SW 1271 (cell line): ENCODE results near the gene SIVA1.

Experiments used
- DNase-seq, 2 experiments: peaks; one replicate each; lab custom pipeline; 2025; lab: John Stamatoyannopoulos, UW

Gene SIVA1, protein sequence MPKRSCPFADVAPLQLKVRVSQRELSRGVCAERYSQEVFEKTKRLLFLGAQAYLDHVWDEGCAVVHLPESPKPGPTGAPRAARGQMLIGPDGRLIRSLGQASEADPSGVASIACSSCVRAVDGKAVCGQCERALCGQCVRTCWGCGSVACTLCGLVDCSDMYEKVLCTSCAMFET

DNA sequence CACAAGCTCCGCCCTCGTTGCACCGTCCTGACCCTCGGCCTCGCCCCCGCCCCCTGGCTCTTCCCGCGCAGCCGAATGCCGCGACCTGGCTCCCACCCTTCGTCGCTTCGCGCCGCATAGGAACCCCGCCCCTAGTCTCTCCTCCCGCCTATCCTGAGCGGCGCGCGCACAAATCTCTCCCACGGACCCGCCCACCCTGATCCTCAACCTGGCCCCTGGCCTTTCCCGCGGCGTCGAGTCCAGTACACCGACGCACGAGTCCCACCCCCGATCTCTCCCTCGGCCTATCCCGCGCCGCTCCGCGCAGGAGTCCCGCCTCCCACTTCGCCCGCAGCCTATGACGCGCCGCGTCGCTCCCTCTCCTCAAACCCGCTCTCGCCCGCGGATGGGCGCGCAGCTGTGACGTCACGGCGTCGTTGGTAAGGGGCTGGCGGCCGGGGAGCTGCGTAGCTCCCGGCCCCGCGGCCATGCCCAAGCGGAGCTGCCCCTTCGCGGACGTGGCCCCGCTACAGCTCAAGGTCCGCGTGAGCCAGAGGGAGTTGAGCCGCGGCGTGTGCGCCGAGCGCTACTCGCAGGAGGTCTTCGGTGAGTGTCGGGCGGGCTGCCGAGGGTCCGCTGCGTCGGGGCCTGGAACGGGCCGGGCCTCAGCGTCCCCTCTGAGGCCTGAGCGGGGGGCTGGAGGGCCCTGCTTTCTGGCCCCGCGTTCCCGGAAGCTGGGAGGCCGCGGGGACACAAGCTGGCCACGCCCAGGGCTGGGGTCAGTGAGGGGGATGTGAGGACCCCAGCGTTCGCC, at the start of gene SIVA1:
SIVA1 (plus strand) TSS at position 413 of the 793 bp plus-strand sequence; CDS start at position 468, 55 bp downstream.
- peak; percentile 97 to 99 for DNase-seq

DNA sequence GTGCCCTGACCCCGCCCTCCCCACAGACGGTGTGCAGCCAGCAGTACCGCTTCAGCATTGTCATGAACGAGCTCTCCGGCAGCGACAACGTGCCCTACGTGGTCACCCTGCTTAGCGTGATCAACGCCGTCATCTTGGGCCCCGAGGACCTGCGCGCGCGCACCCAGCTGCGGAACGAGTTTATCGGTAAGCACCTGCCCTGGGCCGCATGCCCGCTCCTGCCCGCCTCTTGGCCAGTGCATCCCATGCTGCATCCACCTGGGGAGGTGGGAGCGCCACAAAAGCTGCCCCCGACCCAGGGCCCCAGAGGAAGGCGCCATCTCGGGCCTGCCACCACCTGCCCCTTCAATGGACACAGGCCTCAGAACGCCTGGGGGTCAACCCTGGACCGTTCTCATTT, 49.7 kb upstream of the SIVA1 start:
- no peak for DNase-seq

DNA sequence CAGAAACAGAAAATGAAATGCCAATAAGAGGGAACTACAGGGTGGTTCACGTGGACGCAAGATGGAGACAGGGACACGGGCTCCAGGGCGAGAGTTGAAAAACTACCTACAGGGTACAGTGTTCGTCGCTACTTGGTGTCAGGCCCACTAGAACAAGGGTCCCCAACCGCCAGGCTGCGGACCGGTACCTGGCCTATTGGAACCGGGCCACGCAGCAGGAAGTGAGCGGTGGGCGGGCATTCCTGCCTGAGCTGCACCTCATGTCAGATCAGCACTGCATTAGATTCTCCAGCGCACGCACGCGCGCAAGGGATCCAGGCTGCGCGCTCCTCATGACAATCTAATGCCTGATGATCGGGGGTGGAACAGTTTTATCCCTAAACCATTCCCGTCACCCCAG, 48.7 kb upstream of the SIVA1 start:
- no peak for DNase-seq

DNA sequence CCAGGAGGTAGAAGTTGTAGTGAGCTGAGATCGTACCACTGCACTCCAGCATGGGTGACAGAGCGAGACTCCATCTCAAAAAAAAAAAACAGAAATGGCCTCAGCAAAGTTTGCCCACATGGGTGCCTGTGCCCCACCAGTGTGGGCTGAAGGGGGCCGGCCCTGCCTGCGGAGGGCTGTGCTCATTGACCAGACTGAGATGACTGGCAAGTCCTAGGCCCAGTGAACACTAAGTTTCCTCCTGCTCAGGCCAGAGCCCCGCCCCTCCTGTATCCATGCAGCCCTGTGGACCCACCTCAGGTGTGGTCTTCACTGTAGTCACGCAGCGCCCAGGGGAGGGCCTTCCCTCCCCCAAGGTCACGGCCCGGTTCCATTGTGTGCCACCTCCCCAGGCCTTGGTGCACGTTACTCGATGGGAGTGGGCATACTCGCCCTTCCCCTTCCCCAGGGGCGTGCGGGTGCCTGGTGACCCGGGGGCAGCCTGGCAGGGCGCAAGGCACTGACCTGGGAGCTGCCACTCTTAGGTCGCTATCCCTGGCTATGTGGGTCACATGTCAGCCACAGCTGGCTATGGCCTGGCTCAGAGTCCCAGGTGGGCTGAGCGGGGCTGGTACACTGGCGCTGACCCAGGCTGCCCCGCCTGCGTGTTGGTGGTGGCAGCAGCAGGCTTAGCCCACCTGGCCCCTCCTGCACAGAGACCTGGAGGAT, 47.5 kb upstream of the SIVA1 start:
- DNase-seq = peak in 1 of 2 experiments; percentile 20

DNA sequence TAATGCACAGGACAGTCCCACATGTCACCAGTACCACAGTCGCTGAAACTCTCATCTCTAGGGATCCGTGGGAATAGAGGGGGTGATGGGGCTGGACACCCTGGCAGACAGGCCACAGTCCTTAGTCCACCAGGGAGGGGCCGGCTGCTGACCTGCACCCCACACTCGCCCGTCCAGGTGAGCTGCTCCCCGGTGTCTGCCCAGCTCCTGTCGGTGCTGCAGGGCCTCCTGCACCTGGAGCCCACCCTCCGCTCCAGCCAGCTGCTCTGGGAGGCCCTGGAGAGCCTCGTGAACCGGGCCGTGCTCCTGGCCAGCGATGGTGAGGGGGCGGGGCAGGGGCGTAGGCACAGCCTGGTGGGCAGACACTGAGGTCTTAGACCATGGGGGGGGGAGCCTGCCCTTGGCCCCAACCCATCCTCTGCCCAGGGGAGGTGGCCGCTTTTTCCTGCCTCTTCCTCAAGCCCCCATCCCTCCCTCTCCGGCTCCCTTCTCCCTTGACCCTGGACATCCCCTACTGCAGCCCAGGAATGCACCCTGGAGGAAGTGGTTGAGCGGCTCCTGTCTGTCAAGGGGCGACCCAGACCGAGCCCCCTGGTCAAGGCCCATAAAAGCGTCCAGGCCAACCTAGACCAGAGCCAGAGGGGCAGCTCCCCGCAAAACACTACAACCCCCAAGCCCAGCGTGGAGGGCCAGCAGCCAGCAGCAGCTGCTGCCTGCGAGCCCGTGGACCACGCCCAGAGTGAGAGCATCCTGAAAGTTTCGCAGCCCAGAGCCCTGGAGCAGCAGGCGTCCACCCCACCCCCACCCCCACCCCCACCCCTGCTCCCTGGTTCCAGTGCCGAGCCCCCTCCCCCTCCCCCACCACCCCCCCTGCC, 46.0 kb upstream of the SIVA1 start:
- DNase-seq = peak in 1 of 2 experiments; percentile 18

DNA sequence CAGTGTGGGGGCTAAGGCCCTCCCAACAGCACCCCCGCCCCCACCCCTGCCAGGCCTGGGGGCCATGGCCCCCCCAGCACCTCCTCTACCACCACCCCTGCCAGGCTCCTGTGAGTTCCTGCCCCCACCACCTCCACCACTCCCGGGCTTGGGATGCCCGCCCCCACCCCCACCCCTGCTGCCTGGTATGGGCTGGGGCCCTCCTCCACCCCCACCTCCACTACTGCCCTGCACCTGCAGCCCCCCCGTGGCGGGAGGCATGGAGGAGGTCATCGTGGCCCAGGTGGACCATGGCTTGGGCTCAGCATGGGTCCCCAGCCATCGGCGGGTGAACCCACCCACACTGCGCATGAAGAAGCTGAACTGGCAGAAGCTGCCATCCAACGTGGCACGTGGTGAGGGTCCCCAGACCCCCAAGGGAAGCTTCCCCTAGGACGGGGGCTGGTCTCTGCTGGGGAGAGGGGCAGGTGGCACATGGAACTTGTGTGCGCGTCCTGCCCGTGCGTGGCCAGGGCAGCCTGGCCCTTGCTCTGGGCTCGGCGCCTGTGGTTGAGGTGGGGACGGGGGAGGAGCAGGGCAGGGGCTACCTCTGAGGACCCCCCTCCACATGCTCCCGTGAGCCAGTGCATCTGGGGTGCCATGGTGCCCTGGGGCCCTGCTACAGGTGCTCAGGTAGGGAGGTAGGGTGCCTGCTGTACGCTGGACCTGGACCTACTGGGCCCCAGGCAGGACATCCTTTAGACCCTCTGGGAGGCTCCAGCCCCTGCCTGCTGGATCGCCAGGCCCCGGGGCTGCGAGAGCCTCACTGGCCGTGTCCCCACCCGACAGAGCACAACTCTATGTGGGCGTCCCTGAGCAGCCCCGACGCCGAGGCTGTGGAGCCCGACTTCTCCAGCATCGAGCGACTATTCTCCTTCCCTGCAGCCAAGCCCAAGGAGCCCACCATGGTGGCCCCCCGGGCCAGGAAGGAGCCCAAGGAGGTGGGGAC, 45.0 kb upstream of the SIVA1 start:
- no peak for DNase-seq

DNA sequence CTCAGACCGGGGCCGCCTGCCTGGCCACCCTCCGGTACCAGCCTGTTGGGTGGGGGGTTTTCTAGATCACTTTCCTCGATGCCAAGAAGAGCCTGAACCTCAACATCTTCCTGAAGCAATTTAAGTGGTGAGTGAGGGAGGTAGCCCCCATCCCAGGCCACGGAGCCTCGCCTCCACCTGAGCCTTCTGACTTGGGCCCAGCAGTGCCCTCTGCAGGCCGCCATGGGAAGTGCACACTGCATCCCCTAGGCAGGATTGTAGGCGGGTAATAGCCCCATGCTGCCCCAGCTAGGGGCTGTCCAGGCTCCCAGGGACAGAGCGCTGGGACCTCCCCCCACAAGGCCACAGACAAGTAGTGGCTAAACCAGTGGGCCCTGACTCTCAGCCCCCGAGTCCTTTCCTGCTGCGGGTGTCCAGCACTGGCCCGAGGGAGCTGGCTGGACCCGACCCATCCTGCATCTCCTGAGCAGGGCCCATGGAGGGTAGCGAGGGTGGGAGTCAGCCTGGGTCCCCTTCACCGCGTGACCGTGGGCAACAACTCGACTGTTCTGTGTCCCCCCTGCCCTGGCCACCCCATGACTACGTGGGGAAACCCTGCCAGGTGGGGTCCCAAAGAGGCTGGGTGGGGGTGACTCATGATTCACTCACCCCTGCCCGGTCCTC, 44.2 kb upstream of the SIVA1 start:
- DNase-seq = peak in 1 of 2 experiments; percentile 47

DNA sequence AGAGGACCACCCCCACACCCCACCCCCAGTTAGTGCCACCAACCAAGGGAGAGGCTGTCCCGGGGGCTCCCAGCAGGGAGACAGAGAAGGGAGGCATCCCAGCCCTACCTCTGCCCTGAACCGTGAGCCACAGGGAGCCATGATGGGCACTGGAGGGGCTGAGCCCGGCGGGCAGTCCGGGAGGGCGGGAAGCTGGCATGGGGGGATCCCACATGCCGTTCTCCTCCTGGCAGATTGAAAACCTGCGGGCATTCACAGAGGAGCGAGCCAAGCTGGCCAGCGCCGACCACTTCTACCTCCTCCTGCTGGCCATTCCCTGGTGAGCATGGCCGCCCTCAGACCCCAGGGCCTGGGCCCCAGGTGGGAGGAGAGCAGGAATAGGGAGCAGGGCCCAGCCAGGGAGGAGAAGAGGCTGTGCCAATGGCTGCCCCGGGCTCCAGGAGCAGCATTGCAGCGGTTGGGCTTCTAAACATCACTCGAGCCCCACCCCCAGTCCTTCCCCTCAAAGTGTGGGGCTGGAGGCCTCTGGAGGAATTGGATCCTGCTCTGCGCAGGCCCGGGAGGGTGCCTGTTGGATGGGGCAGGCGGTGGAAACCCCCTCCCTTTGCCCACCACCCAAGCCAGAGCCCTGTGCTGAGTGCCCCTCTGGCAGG, 43.4 kb upstream of the SIVA1 start:
- DNase-seq = no peak

DNA sequence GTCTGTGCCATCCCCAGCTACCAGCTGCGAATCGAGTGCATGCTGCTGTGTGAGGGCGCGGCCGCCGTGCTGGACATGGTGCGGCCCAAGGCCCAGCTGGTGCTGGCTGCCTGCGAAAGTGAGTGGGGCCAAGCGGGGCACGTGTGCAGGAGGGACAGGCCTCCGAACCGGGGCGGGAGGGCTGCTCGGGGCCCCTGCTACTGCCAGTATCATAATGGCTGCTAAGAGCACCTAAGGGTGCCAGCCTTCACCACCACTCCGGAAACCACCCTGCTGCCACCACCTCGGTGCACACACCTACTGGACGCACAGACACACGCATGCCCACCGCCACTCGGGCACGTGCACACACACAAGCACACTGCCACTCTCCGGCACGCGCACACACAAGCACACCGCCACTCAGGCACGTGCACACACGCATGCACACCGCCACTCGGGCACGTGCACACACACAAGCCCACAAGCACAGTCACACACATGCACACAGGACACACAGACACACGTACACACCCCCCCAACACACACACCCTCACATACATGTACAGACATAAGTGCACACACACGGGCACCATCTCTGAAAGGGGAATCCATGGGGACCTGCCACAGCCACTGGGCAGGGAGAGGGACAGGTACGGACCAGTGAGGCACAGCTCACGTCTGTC, 42.7 kb upstream of the SIVA1 start:
- no peak for DNase-seq

DNA sequence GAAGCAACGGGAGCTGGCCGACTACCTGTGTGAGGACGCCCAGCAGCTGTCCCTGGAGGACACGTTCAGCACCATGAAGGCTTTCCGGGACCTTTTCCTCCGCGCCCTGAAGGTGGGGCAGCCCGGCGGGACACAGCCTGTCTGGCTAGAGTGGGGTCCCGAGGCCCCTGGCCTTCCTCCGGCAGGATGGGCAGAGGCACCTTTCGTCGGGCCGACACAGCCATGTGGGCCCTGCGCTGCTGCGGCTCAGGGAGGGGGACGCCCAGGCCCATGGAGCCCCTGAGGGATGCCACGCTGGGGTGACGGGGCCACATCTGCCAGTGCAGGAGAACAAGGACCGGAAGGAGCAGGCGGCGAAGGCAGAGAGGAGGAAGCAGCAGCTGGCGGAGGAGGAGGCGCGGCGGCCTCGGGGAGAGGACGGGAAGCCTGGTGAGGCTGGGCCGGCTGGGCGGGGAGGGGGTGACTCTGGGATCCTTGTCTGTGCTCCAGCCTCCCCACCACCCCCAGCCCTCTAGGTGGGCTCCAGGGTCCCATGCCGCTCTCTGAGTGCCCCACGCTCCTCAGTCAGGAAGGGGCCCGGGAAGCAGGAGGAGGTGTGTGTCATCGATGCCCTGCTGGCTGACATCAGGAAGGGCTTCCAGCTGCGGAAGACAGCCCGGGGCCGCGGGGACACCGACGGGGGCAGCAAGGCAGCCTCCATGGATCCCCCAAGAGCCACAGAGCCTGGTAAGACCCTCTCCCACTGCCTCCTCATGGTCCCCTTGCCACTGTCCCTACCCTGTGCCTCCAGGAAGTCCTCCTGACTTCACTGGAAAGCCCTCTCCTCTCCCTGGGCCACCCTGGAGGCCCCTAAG, 39.8 kb upstream of the SIVA1 start:
- no peak for DNase-seq

DNA sequence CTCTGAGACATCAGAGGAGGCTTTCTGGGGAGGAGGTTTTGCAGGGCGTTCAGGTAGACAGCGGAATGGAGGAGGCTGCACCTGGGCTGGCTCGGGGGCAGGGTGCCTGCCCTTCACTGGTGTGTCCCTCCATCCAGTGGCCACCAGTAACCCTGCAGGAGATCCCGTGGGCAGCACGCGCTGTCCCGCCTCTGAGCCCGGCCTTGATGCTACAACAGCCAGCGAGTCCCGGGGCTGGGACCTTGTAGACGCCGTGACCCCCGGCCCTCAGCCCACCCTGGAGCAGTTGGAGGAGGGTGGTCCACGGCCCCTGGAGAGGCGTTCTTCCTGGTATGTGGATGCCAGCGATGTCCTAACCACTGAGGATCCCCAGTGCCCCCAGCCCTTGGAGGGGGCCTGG, 38.9 kb upstream of the SIVA1 start:
- no peak for DNase-seq

DNA sequence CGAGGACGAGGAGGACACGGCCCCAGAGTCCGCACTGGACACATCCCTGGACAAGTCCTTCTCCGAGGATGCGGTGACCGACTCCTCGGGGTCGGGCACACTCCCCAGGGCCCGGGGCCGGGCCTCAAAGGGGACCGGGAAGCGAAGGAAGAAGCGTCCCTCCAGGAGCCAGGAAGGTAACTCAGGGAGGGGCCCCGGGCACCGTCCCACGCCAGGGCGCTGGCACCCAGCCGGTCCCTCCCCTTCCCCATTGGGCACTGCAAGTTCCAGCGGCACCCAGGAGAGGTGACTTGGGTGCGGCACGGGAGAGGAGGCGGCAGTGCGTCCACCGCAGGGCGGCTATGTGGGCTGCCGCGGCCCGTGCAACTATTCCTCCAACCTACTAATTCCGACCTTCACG, 38.3 kb upstream of the SIVA1 start:
- no peak for DNase-seq

DNA sequence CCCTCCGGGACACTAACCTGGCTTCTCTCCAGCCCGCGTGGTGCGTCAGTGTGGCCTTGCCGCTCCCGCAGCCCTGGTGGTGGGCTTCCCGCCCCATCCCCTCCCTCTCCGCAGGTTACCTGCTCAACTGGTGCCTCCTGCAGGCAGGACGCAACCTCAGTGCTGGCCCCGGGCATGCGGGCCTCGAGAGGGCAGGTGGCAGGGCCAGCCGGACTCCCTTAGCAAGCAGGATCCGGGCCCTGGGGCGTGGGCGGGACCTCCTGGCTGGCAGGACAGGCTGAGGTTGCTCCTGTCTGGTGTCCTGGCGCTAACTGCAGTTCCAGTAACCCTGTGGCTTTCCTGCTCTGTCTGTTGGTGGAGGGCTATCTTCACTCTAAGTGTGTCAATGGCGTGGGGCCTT, 37.5 kb upstream of the SIVA1 start:
- no peak for DNase-seq

DNA sequence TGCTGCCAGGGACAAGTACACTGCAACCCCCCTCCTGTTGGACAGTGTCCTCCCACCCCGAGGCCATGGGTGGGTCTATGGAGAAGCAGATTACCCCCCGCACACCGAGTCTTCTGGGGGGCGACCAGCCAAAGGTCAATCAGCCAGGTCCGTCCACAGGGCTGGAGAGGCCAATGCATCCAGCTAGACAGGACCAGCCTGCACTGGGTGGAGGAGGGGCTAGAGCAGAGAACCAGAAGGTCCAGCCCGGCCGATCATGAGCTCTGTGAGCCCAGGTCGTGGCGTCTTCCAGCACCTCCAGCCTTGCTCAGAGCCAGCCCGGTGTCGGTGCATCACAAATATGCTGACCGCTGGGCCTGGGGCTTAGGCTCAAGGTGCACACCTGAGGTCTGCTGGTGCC, 37.1 kb upstream of the SIVA1 start:
- DNase-seq = no peak

DNA sequence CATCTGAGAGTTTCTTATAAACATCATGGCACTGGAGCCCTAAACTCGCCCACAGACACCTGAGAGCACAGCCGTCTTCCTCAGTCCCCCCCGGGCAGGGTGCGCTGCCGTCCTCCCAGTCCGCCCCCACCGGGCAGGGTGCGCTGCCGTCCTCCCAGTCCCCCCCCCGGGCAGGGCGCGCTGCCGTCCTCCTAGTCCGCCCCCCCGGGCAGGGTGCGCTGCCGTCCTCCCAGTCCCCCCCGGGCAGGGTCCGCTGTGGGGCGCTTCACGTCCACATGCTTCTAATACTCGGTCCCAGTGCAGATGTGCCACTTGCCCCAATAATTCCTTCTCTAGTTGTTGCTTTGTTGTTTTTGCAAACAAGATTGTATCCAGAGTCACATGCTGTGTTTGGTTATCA, 35.8 kb upstream of the SIVA1 start:
- no peak for DNase-seq

DNA sequence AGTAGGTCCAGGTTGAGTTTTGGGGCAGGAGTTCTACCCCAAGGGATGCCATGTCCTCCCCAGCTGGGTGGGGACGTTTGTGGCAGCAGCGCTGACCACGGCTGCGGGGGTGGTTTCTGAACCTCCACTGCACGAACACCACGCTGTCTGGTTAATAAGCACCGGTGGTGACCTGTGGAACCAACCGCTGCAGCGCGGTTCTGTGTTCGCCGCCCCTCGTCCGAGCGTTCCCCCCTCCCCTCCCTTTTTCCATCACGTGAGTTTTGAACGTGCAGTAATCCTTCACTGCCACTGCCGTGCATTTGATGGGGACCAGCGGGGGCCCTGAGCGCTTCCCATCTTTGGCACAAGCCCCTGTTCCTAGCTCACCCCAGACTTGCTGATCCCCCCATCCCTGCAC, 35.3 kb upstream of the SIVA1 start:
- no peak for DNase-seq

DNA sequence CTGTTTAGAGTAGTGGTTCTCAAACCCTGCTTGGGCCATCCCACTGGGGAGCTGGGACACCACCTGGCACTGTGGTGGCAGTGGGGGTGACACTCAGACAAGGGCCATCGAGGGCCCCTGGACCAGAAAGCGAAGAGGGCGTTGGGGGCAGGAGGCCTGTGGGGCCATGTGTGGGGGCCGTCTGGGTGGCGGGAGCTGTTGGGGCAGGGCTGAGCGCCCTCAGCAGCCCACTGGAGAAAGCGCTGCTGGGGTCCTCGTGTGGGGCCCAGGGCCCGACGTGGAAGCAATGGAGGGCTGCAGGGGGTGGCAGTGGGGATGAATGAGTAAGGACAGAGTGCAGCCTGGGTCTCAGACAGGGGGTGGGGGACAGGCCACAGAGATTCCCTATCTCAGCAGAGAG, 34.8 kb upstream of the SIVA1 start:
- no peak for DNase-seq

DNA sequence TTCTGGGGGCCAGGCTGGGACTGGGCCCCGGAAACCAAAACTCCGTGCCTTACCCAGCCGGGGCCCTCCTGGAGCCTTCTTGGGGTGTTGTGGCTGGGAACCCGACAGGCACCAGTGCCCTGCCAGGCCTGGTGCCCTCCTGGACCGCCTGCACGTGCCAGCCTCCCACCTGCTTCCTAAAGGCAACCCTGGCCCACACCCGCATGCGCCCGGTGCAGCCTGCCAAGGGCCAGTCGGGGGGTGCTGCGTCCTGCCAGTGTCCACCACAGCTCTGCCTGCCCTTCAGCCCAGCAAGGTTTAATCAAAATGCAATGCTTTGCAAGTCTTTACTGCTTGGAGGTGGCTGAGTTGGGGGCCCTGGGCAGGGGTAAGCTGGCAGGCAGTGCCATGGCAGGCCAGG, 34.1 kb upstream of the SIVA1 start:
- no peak for DNase-seq
